K562 treated with DMSO at 1 percent for 48 hours (cell line): ENCODE data around the gene CCL22. TPM values are rescaled to one million over a fixed set of nuclear protein-coding genes. Genes with fewer than 3 reads are reported as not detected.

Source experiments
- total RNA-seq: library from RNA; unstranded; fragments of 300-600 nt; gene quantifications from 2 replicates; pipeline ENCODE4 v1.2.3, GENCODE V29; 2022; ENCODE audit warnings: low replicate concordance; ENCODE audit errors: extremely low read depth

The CCL22 gene, protein sequence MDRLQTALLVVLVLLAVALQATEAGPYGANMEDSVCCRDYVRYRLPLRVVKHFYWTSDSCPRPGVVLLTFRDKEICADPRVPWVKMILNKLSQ
- not detected in 2 replicates for total RNA-seq

DNA sequence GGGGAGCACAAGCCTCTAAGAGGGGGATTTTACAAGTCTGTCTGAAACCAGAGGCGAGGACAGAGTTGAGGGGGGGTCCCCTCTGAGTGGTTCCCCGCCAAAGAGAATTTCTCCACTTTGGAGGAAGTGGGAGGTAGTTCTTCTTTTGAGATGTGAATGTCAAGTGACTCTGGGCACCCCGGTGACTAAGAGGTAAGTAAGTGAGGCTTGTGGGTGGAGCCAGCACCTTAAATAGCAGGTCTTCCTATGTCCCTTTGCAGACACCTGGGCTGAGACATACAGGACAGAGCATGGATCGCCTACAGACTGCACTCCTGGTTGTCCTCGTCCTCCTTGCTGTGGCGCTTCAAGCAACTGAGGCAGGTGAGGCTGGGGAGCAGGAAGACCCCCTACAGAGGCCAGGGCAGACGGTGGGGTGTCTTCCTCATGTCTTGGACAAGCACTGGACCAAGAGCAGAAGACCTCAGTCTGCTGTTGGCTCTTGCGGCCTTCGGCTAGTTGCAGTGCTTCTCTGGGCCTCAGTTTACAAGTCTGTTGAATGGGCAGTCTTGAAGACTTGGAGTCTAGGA lies at the start of gene CCL22:
TSS of gene CCL22 (plus strand) at position 257 of the 569 bp plus-strand sequence. CDS start at position 291, 34 bp downstream.

DNA sequence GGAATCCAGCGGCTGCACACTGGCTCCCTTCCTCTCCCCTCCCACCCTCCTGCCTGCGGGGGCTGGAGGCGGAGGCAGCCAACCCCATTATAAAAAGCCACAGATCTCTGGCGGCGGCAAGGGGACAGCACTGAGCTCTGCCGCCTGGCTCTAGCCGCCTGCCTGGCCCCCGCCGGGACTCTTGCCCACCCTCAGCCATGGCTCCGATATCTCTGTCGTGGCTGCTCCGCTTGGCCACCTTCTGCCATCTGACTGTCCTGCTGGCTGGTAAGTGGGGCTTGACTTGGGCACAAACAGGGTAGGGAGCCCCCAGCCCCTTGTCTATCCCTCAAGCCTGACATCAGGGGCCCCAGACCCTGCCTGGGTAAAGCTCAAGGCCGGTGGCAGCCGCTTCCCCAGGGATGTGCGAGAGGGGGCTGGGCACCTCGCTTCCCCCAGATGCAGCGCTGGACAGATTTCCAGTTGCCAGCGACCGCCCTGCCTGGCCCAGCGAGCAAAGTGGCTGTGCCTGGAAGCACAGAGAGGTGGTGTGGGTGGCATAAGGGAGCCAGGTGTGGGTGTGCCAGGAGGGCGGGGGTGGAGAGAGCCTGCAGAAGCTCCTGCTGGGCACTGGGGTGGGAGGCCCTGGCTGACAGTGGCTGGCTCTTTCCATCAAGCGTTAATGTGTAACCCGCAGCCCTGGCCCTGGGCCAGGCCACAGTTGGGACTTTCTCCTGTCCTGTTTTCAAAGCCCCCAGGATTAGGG lies 14.0 kb downstream of the CCL22 start, which contains the start of gene CX3CL1:
TSS of gene CX3CL1 (plus strand) at position 119 of the 745 bp plus-strand sequence. CDS start at position 198, 79 bp downstream.

DNA sequence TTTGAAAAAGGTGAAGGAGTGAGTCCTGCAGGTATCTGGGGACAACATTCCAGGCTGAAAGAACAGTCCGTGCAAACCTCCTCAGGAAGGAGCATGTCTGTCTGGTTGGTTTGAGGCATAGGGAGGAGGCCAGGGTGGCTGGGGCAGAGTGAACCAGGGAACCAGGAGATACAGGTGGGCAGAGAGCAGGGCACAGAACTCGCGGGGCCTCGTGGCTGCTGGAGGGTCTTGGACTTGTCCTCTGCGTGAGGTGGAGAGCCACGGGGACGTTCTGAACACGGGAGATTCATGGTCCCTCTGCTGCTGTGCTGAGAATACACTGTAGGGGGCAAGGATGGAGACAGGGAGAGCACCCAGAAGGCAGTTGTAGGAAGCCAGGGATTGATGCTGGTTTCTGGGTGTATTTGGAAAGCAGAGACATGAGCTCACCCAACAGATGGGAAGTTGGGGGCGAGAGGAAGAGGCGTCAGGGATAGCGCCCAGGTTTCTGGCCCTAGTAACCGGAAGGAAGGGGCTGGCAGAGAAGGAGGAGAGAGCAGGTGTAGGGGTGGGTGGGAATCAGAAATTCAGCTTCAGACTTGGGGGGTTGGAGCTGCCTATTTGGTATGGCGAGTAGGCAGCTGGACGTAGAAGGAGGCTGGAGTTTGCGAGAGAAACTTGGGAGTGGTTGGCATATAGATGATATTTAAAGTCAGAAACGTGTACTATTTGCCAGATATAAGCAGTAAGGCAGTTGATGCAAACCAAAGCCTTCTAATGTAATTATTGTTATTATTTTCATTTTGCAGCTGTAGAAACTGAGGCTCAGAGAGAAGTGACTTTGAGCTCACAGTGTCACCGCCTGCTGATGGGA lies 45.6 kb downstream of the CCL22 start, which contains the start of gene CCL17:
TSS of gene CCL17 (plus strand) at position 803 of the 853 bp plus-strand sequence. CDS start 9,166 bp downstream, outside the sequence.

Other genes with a start within 250 kb of the CCL22 start
- not detected in 2 replicates for gene PSME3IP1, start 172.7 kb upstream of the CCL22 start, total RNA-seq
- gene RSPRY1, start 172.5 kb upstream of the CCL22 start, total RNA-seq: not detected in 2 replicates
- gene ARL2BP, start 113.5 kb upstream of the CCL22 start, total RNA-seq: not detected in 2 replicates
- not detected in 2 replicates for gene PLLP, start 74.1 kb upstream of the CCL22 start, total RNA-seq
- gene CX3CL1, start 13.7 kb downstream of the CCL22 start, total RNA-seq: not detected in 2 replicates
- not detected in 2 replicates for gene CCL17, start 46.0 kb downstream of the CCL22 start, total RNA-seq
- not detected in 2 replicates for gene CIAPIN1, start 88.6 kb downstream of the CCL22 start, total RNA-seq
- gene COQ9, start 88.7 kb downstream of the CCL22 start, total RNA-seq: not detected in 2 replicates
- not detected in 2 replicates for gene POLR2C, start 103.9 kb downstream of the CCL22 start, total RNA-seq
- gene DOK4, start 127.7 kb downstream of the CCL22 start, total RNA-seq: not detected in 2 replicates
- gene CCDC102A, start 177.8 kb downstream of the CCL22 start, total RNA-seq: not detected in 2 replicates
- gene ADGRG5, start 183.9 kb downstream of the CCL22 start, total RNA-seq: not detected in 2 replicates